Measurements from ENCODE around the gene SERPINA3.

- TF ChIP-seq POLR2A (IDR thresholded peaks at IDR 0.05) (no peak), CTCF (IDR thresholded peaks at IDR 0.05) (no peak), POLR2AphosphoS5 (IDR thresholded peaks at IDR 0.05) (no peak)
Measured at GRCh38 chr14:94630396-94630795, 18.2 kb downstream of the SERPINA3 start.
